ENCODE measurements around the gene PTTG1IP.
"Not testable (repeated sequence)": the region's sequence is repeated elsewhere in the genome, so short reads cannot be mapped to it uniquely, and the experiment has no call there.

PTTG1IP gene

DNA sequence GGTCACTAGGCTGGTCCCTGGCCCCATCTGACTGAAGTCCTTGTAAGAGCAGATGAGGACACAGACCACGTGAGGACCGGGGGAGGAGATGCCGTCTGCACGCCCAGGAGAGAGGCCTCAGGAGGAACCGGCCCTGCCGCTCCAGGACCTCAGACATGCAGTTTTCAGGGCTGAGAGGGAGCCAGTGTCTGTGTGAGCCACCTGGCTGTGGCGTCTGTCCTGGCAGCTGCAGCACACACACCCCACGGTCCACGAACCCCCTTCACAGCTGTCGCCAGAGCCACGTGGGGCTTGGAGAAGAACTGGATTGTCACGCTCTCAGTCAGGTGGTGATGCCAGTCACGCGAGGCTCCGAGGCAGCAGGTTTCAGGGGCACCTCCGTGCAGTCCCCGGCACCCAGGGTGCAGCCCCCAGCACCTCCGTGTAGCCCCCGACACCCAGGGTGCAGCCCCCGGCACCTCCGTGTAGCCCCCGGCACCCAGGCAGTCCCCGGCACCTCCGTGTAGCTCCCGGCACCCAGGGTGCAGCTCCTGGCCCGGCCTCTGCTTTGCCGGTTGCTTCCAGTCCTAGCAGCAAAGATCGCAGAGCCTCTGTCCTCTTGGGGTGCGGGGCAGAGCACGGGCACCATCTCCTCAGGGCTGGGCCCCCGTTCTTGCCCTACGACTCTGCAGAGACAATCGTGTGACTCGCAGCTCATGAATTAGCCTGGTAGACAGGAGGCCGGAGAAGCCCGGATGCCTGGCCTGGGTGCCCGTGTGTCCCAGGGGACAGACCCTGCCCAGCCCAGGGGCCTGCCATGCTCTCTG, 36.6 kb downstream of the PTTG1IP start:
- in situ Hi-C loops (cut with MboI; ENCODE audit: low pct_unique_long_range_greater_than_20kb, low sequenced_read_pairs), result no loop called here
- DNase-seq, result peak; percentile 40

- in situ Hi-C loops (cut with MboI; ENCODE audit: low pct_unique_long_range_greater_than_20kb, low sequenced_read_pairs), result no loop called here
- DNase-seq, result no peak
Measured at GRCh38 chr21:44836349-44836665, 37.2 kb downstream of the PTTG1IP start.

DNA sequence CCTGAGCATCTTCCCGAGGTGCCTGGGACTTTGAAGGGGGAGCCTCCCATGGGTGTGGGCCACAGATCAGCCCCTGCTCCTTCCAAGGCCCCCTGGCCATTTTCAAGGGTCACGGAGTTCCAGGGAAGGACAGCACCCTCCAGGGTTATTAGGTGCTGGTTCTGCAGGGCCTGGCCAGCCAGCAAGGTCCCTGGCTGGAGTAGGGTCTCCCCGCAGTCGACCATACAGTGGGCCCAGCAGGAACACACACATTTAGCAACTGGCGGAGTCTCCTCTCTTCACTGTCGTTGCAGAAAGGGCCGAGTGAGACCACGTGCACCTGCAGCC, 37.9 kb downstream of the PTTG1IP start:
- in situ Hi-C loops (cut with MboI; ENCODE audit: low pct_unique_long_range_greater_than_20kb, low sequenced_read_pairs), result no loop called here
- no peak for DNase-seq

GRCh38 chr21:44834951-44835646, 38.4 kb downstream of the PTTG1IP start:
- DNase-seq, result no peak
- in situ Hi-C loops (cut with MboI; ENCODE audit: low pct_unique_long_range_greater_than_20kb, low sequenced_read_pairs), result no loop called here

DNA sequence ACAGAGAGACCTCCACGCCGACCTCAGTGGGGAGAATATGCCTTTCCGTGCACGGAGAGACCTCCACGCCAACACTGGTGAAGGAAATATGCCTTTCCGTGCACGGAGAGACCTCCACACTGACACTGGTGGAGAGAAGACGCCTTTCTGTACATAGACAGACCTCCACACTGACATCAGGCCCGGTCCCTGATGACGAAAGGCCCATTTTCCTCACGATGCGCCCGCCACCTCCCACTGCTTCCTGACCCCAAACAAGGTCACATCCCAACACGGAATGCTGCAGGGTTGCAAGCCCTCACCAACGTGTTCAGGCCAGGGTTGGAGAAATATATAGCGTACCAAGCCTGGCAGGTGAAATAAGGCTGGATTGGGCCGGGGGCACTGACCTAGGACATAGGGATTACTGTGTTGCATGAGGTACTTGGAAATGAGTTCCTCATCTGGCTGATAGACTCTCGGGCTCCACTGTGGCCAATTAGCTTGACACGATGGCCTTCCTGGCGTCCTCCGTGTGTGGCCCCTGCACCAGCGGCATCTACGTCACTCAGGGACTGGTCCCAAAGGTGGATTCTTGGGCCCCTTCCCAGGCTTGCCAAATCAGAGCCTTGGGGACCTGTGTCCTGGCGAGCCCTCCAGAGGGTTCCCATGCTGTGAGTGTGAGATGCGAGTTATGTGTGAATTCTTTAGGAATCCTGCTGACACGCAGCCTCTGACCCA, 39.1 kb downstream of the PTTG1IP start:
- in situ Hi-C loops (cut with MboI; ENCODE audit: low pct_unique_long_range_greater_than_20kb, low sequenced_read_pairs), result no loop called here
- no peak for DNase-seq

DNA sequence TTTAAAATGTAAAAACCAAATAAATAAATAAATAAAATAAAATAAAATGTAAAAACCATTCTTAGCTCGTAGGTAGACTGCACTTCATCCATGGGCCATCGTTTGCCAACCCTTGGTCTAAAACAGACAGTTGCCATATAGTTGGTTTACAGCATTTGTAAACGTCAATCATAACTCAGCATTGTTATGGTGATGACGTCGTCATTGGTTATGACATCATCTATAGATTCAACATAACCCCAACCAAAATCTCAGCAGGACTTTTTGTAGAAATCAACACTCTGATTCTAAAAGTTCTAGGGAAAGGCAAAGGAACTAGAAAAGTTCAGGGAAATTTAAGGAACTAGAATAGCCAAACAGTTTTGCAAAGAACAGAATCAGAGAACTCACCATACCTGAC, 39.8 kb downstream of the PTTG1IP start:
- no peak for DNase-seq
- in situ Hi-C loops (cut with MboI; ENCODE audit: low pct_unique_long_range_greater_than_20kb, low sequenced_read_pairs), result no loop called here

DNA sequence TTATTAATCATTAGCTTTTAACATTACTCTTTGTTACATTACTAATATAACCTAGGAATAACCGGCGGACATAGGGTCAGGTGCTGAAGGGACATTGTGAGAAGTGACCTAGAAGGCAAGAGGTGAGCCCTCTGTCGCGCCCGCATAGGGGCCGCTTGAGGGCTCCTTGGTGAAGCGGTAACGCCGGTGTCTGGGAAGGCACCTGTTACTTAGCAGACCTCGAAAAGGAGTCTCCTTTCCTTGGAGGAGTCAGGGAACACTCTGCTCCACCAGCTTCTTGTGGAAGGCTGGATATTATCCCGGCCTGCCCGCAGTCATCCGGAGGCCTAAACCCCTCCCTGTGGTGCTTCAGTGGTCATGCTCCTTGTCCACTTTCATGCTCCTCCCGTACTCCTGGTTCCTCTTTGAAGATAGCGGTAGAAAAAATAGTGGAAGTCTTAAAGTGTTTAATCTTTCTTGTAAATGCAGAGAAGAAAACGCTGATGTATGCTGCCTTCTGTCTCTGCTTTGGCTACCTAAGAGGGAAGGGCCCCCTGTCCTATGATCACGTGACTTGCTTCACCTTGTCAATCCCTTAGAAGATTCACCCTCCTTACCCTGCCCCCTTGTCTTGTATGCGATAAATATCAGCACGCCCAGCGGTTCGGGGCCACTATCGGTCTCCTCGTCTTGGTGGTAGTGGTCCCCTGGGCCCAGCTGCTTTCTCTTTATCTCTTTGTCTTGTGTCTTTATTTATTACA, 40.8 kb downstream of the PTTG1IP start:
- DNase-seq; in situ Hi-C loops (cut with MboI; ENCODE audit: low pct_unique_long_range_greater_than_20kb, low sequenced_read_pairs): not testable (repeated sequence)

GRCh38 chr21:44831227-44831860, 42.1 kb downstream of the PTTG1IP start:
- DNase-seq, result peak; percentile 43
- in situ Hi-C loops (cut with MboI; ENCODE audit: low pct_unique_long_range_greater_than_20kb, low sequenced_read_pairs), result no loop called here

DNA sequence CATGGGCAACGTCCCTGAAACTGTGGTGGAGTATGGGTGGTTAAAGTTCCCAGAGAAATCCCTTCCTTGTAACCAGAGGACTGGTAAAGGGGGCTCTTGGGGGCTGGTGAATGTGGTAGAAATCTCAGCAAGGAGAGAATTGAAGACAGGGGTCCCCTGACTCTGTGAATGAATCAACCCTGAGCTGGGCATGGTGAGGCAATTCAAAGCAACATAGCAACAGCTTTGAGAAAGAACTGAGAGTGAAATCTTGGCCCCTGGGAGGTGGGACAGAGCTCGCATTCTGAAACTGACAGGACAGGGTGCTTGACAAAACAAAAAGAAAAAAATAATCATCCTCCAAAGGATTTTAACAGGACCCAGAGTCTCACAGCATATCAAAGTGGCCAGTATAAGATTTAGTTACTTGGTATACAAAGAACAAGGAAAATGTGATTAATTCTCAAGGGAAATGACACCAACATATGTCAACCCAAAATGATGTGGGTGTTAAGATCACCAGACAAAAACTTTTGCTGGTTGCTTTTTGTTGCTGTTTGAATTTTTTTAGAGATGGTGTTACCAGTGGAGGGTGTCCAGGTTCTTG, 43.9 kb downstream of the PTTG1IP start:
- in situ Hi-C loops (cut with MboI; ENCODE audit: low pct_unique_long_range_greater_than_20kb, low sequenced_read_pairs), result no loop called here
- no peak for DNase-seq

DNA sequence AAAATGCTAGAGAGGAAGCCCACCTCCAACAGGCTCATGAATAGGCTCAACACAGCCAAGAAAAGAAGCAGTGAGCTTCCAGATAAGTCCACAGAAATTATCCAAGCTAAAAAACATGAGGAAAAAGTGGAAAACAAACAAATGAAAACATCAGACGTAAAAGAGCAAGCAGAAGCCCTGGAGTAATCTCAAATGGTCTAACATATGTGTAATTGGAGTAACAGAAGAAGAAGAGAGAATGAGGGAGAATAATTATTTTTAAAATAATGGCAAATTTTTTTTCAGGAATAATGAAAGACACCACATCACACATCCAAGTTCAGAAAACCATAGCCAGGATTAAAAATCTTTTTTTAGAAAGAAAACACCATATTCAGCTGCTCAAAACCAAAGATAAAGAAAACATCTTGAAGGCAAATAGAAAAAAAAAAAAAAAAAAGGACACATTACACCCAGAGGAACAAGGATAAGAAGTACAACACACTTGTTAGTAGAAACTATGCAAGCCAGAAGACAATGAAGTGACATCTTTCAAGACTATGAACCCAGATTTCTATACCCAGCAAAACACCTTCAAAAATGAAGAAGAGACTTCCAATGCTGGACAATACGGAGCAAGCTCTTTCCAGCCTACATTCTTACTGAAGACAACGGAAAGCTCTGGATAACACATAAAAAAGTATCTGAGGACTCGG, 45.0 kb downstream of the PTTG1IP start:
- in situ Hi-C loops (cut with MboI; ENCODE audit: low pct_unique_long_range_greater_than_20kb, low sequenced_read_pairs), result no loop called here

DNA sequence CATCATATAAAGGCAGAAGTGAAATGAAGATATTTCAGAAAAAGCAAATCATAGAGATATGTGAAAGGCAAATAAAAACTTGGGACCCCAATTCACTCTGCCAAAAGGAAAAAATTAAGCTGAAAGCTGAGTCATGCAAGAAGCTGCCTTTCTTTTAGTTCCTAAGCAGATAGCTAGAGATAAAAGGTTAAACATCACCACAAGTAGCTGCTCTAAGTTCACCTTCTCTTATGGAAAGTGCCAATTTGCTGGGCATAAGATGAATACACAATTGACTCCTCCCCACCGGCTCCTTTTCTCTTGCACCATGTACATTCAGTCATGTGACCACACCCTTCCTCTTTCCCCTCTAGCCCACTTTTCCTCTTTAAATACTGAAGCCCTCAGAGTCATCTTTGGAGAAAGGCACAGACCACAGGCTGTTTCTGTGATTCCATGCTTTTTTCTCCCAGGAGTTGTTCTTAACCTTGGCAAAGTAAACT, 50.3 kb downstream of the PTTG1IP start:
- in situ Hi-C loops (cut with MboI; ENCODE audit: low pct_unique_long_range_greater_than_20kb, low sequenced_read_pairs), result no loop called here
- no peak for DNase-seq

More for the DNA sequence above, 45.0 kb downstream of the PTTG1IP start:
- no peak for DNase-seq

DNA sequence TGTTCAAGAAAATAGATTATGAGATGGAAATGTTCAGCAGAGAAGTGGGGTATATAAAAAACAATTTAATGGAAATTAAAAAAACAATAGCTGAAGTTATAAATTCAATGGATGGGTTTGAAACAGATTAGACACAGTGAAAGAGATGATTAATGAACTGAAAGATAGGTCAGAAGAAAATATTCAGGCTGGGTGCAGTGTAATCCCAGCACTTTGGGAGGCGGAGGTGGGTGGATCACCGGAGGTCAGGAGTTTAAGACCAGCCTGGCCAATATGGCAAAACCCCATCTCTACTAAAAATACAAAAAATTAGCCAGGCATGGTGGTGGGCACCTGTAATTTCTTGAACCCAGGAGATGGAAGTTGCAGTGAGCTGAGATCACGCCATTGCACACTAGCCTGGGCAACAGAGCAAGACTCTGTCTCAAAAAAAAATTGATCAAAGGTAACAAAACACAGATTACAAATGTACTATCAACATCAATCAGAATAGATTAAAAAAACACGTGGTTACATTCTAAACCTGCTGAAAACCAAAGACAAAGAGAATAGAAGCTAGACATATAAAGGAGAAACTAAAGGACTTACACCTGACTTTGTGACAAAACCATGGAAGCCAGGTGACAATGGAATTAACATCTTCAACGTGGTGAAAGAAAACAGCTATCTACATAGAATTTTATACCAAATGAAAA, 50.9 kb downstream of the PTTG1IP start:
- DNase-seq, result no peak
- in situ Hi-C loops (cut with MboI; ENCODE audit: low pct_unique_long_range_greater_than_20kb, low sequenced_read_pairs), result no loop called here

DNA sequence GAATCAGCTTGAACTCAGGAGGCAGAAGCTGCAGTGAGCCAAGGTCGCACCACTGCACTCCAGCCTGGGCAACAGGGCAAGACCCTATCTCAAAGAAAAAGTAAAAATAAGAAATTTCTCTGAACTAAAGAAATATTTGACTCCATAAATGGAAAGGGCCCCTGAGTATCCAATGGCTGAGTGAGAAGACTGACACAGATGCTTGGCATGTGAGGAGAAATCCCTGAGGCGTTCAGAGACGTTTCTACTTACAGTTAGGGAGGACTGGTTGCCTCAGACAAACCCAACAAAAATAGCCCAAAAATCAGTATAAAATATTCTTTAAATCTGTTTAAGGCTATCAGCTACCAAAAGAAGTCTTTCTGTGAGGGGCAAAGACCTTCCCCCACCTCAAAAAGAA, 52.6 kb downstream of the PTTG1IP start:
- DNase-seq, result no peak
- in situ Hi-C loops (cut with MboI; ENCODE audit: low pct_unique_long_range_greater_than_20kb, low sequenced_read_pairs), result no loop called here

DNA sequence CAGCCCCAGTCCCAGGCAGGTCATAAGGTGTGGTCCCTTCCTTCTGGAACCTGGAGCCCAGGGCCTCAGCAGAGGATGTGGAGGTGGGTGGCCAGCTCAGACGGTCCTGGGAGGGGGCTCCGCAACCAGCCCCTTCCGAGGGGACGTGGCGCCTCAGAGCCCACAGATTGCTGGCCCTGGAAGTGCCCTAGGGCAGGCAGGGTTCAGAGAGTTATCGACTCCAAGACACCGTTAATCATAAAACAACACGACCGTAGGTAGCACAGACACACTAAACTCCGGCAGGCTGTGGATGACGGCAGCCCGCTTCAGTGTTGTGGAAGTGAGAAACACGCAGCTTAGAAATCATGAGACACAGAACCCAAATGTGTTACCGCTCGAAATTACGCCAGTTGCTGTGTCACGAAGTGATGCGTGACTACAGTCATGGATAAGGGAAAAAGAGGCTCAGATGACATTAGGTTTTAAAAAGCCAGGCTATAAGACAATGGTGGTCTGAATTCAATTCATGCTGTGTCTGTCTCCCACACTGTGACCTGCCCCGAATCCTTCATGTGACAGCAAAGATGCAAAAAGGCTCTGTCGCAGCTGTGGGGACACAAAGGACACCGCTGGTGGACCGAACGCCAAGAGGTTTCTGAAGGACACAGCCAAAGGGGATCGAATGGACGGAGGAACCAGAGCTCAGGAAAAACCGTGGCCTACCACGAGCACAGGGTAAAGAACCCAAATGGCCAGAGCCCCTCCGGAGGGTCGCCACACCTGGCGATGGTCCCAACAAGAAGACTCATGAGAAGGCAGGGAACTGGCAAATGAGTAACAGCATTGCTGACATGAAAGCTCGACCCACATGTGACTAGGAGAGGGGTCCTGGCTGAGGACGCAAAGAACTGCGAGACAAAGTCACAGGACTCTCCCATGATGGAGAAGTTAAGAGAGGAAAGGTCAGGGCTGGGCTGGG, 53.9 kb downstream of the PTTG1IP start:
- in situ Hi-C loops (cut with MboI; ENCODE audit: low pct_unique_long_range_greater_than_20kb, low sequenced_read_pairs), result no loop called here

GRCh38 chr21:44818640-44819011, 54.9 kb downstream of the PTTG1IP start:
- in situ Hi-C loops (cut with MboI; ENCODE audit: low pct_unique_long_range_greater_than_20kb, low sequenced_read_pairs), result no loop called here
- DNase-seq, result no peak

More for the DNA sequence above, 53.9 kb downstream of the PTTG1IP start:
- no peak for DNase-seq

DNA sequence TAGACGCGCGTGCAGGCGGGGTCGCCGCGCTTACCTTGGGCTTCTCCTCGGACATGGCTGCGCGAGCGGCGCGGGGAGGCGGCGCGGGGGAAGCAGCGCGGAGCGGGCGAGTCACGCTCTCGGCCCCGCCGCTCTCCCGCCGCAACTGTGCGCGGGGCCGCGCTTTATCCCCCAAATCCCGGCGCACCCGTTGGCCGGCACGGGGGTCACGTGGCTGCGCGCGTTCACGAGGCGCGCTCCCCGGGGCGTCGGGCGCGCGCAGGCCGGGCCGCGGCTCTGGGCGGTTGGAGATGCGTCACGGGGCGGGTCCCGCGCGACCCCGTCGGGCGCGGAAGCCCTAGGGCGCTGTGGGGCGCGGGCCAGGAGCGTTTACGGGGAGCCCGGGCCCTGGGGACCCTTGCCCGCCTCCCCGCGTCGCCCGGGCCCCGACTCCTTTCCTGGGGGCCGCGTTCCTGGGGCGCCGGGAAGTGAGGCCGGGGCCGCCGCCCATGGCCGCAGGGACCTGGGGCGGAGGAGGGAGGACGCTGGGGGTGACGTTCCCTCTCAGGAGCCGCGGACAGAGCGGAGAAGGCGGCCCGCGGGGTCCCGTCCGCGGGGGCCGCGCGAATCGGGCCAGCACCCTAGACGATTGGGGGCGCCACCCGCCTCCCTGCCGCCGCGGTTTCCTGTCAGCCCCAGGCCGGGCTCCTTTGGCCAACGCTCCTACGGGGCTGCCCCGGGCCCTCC, 55.4 kb downstream of the PTTG1IP start, which contains the start of gene SUMO3:
TSS of gene SUMO3 (minus strand) at position 149 of the 726 bp plus-strand sequence. CDS start at position 55, 94 bp downstream.
- peak; percentile 87 for DNase-seq

More for the DNA sequence above, 55.4 kb downstream of the PTTG1IP start, which contains the start of gene SUMO3:
- in situ Hi-C loops (cut with MboI; ENCODE audit: low pct_unique_long_range_greater_than_20kb, low sequenced_read_pairs), result no loop called here

Data from KBM-7 (cell line).